HG03575 (cell line): ENCODE data around the gene ANK3.
A peak's percentile ranks its signal among the peaks of the same experiment; 100 is the strongest.

Experiments
- ATAC-seq: cut with Tn5 transposase; IDR thresholded peaks from one replicate; pipeline ENCODE4 v1.9.1; 2021; ENCODE audit not compliant: unreplicated experiment, insufficient number of reproducible peaks, low FRiP score; ENCODE audit errors: extremely low read depth

ANK3 gene

DNA sequence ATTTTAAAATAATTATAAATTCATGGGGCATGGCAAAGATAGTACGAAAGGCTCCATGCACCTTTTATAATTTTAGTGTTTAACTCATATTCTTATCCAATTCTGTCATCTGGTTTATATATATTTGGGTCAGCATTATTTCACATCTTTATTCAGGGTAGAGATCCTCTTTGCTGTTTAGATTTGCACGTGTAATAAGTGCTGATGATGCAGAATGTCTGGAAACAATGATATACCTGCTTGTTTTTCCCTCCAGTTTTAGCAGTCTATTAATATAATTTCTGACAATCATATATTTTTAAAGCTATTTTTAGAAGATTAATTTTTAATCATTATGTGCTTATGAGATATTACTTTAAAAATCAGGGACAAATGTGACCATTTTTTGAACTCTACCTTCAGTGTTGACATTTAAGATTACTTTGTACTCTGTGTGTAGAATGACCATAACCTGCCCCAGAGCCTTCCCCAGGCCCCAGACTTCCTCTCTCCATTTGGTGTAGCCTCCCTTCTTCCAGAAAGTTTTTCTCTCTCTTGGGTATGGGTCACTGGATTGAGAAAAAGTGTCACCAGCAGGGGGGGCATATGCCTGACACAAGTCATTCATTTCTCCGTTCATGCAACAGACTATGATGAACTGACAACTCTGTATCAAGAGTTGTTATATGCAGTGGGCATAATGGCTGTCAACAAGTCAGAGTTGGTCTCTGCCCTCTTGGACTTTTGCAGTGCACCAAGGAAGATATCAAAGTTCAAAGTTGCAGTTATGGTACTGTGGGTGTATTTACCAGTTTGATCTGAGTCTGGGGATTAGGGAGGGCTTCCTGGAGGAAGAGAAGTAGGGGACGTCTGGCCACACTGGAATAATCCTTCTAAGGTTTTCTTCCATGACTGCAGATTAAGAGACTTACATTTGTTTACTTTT is 290.7 kb downstream of the ANK3 start:
- ATAC-seq = no peak

DNA sequence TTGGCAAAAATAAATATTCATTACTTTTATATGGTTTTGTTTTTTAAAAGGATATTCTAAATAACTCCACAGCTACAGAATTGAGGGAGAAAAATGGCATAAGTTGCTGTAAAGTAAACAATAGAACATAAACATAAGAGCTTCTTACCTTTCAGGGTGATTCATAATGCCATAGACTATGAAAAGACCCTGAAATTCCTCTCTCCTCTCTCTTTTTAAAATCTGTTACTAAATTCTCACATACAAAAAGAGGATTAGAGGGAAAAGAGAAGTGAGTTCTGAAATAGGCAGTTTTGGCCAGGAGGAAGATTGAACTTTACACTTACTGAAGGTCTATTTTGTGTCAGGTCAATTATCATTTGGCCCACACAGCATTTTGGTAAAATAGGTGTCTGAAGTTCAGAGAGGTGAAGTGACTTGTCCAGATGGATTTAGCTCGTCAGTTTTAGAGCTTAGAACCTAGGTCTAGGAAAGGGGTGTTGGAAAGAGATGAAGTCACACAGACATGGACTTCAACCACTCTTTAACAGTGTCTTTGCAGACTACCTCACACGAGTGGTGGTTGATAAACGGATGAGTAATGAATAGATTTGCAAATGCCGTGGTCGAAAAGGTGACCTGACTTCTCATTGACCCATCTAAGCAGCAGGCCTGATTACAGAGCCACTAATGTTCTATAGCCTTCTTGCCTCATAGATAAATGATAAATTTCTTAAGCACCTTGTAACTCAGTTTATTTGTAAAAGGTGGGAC is 292.7 kb downstream of the ANK3 start:
- no peak for ATAC-seq

DNA sequence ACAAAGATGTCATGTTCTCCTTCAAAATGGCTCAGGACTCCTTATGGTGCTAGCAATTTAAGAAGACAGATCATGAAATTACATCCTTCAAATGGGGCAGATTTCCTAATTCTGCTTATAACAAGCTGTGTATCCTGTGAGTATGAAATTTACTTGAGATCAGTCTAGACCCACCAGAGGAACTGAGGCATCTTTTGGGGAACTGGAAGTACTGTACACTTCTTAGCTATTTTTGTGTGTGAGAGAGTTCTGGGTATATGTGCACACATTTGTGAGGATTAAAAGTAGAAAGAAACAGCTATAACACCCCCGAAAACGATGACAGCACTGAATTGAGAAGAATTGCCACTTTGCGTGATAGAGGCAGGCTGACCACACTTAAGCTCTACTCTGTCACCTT is 296.4 kb downstream of the ANK3 start:
- ATAC-seq = peak; percentile 80

DNA sequence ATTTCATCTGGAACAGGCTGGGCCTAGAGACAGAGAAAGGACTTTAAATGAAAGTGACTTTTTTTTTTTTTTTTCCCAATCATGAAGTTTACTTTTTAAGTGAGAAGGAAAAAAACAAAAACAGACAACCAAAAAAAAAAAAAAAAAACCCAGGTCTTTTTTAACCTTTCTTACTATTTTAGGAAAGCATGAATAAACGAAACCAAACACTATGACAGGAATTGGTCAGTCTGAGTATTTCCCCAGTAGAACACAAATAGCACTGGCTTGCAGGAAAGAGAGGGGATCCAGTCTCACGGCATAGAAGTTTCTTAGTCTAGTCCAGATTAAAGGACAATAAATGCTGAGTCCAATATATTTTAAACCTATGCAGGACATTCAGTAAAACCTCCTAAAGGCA is 302.8 kb downstream of the ANK3 start:
- peak; percentile 79 for ATAC-seq

DNA sequence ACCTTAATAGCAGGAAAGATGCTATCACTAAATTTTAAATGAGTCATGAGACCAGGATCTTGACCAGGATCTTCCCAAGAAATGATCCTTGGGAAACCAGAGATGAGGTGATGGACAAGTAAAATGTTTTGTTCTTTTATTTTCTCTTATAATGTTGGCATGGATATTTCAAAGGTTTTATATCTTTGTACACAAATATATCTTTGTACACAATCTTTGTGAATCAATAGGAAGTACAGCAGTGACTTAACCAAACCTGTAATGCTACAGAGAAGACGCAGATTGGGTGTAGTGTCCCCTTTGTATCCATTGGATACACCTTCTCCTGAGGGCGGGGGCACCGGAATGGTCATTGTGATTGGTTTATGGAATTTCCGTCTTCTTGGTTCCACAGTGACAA is 303.3 kb downstream of the ANK3 start:
- ATAC-seq = no peak

DNA sequence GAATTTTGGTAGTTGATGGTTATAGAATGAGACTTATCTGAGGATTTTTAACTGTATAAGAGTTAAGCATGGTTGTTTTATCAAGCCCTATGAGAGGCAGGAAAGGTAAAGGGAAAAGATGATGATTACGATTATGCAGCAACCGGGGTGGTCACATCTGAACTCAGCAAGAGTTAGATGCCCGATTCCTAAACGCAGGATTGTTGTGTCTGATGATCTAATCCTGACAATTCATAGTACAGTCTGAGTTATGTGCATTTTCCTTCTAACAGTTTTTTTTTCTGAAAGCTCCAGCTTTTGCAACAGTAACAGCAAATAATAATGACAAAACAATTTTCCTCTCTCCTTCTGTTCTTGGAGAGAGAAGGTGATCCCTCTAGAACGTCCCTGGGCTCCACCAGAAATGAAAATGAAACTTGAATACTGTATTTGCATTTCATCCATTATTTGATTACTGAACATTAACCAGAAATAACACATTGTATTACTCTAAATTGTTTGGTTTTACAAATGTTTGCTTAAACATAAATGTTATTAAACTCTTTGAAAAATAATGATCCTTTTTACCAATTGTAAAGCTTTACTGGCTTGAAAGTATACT is 306.8 kb downstream of the ANK3 start:
- no peak for ATAC-seq

DNA sequence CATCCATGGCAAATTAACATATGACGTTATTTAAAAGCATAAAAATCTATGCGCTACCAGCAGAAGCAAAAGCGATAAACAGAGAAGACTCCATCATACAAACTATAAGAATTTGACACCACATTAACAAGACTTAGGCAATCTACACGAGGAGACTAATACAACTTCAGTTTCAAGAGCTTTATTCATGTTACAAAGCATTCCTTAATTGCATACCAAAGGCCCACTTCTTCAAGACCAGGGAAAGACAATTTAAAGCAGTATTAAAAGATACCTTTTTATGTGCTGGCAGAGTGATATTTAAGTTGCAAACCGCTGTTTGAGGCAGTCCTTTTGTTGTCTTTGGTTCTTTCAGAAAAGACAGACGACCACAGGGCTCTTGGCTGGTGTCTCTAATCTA is 307.3 kb downstream of the ANK3 start:
- ATAC-seq = no peak

DNA sequence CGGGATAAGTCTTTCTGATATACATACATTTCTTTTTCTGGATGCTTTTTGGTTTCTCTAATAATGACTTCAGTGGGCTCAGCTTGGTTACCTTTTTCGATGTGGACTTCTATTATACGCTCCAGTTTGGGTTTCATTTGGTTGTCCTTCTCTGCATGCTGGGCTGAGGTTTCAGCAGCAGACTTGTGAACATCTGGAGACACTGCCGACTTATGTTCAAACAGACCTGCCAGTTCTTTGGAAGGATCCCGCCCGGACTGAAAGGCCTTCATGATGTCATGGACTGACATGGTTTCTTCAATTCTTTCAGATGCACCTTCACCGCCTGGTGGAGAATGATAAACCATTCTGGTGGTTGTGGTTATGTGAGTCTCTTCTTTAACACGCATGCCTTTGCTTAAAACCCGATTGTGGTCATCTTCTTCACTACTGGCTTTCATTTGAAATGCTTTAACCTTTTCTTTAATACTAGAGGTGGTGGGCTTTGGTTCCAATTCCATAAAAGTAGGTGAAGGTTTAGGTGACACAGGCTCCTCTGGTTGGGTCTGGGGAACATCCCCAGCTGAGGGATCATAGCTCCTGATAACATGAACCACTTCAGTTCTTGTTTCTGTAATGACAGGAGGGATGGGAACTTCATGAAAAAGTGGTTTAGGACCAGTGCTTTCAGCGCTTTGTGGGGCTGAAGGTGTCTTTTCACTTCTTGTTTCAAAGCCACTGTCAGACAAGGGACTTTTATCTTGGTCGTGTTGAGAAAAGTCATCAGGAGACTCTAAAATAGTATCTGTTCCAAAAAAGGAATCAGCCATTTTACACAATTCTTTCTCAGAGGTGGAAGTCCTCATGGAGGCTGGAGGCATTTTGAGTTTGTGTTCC is 315.7 kb downstream of the ANK3 start:
- ATAC-seq = peak; percentile 87

DNA sequence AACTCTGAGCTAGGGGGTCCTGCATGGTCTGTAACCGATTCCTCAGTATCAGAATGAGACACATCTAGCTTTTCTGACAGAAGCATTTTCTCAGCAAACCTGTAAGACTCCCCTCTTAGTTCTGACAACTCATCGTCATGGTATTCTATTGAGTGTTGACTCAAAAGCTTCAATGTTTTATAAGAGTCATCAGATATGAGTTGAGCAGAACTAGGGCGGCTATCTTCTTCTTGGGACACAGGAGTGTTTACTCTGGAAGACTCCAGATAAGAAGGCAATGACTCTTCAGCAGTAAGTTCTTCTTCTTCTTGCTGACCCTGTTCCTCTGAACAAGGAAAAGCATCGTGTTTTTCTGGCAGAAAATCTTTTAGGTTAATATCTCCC is 316.3 kb downstream of the ANK3 start:
- ATAC-seq = no peak

DNA sequence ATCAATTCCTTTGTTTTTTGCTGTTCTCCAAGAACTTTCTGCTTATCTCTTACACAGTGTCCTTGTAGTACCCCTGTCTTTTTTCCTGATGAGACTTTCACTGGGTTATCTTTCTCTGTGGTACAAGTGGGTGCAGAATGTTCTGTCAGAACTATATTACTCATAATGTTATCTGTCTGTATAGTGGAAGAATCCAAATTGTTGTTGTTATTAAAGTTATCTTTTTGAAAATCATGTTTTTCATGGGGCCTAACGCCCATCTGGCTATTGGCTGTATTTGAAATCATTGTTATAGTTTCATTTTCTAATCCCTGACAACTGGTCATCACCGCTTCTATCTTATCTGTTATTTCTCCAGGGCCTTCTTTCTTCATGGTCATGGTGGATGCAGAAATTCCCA is 320.4 kb downstream of the ANK3 start:
- no peak for ATAC-seq

DNA sequence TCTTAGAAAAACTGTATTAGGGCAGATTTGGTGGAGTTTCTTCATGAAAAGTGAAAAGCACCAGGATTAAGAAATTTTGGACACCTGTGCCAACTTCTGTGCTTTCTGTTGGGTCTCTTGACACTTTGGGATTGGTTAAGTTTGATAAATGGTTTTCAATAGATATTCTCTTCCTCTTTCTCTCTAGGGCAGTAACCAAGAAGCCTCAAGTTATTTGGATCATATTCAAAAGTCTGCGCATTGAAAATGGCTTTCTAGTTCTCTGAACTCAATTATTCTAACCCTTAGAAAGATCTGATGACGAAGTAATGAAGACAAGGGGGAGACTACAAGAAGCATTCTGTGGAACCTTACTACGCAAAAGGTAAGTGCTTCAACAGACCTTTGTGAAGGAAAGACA is 339.3 kb downstream of the ANK3 start:
- no peak for ATAC-seq

DNA sequence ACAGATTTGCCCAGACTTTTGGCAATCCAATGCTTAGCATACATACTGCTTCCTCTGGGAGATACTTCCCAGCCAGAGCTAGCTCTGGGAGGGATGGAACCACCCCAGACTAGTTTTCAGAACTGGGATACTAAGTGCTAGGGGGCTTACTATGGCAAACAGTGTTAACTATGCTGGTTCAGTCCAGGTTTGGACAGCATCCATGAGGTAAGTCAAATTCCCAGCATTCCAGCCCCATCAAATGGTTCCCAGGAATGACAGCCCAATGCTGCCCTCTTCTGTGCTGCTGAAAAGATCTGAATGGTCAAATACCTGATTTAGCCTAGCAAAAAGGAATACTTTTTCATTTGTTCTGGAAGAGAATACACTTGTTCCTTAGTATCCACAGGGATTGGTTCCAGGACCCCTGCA is 341.6 kb downstream of the ANK3 start:
- ATAC-seq = no peak

DNA sequence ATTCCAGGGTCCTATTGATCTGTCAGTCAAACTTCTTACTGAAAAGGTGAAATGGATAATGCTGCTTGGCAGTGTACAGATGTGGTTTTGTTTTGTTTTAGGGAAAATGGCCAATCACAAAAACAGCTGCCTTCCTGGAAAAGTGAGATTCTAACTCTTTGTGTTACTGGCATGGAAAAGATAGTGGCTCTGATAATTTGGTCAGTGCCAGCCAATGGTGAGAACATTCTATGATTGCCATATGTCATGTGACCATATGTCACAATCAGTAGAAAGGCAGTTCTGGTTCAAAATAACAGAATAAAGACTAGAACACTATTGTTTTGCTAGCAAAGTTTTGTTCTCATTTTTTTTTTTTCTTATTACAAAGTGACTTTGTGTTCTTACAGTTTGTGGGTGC is 344.1 kb downstream of the ANK3 start:
- no peak for ATAC-seq

DNA sequence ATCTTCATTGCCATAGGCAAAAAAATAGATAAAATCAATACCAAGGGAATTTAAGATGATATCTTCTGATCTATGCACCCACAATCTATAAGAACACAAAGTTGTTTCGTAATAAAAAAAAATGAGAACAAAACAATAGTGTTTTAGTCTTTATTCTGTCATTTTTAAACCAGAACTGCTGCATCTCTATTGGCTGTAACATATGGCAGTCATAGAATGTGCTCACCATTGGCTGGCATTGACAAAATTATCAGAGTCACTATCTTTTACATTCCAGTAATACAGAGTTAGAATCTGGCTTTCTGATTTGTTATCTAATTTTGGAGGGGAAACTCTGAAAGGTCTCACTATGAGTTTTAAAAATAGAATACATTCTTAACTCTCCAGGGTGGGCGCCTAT is 344.7 kb downstream of the ANK3 start:
- ATAC-seq = no peak

DNA sequence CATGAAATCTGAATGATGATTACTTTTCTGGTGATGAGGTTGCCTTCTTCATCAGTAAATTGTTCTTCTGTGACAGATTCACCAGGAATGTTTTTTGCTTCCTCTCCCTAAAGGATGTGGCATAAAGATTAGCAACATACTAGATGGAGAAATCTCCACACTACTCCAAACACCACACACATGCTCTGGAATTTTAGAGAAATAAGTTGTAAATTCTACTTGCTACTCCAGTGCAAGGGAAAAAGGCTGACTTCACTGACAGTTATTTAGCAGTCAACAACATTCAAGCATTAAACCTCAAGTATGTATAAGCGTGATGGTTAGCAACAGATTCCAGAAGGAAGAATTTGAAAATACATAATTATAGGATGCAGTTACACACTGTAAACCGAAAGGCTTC is 345.4 kb downstream of the ANK3 start:
- ATAC-seq = no peak

DNA sequence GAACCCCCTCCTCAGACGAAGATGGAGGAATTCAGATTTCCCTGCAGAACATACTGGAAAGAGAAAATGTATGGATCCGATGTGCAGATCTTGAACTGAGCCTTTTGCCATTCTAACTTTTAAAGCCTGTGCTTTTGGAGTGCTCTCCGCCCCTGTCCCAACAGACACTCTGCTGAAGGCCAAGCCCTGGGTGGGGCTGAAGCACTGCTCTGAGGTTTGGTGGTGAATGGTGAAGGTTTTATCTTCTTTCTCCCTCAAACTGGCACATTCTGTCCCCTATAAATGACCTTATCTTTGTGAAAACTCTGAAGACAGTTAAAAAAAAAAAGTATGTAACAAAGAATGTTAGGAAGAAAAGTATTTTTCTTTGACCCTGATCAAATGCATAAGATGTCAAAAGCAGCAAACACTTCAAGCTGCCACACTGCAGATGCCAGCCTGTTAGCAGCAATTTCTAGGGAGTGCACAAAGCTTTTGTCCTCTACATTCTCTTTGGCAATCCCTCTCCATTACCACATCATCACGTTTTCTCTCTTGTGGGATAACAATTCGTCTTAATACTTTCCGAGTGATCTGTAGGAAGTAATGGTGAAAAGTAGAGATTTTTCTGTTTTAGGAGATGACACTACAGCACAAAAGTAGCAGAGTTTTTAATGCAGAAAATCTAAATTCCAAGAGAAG is 346.0 kb downstream of the ANK3 start:
- no peak for ATAC-seq

DNA sequence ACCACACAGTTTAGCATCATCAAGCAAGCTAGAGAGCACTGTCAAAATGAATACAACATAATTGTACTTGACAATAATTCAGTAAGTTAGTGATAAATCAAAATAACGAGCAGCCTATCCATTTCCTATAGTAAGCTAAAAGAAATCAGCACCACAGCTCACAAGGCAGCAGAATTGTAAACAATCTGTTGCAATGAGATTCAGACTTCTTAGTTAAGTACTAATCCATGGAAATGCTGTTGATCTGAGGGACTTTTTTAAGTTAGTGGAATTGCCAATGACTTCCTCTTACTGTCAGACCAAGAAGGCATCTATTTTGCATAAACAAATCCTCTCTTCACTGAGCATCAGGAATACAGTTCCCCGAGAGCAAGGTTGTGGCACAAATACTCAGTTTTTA is 346.8 kb downstream of the ANK3 start:
- ATAC-seq = no peak

DNA sequence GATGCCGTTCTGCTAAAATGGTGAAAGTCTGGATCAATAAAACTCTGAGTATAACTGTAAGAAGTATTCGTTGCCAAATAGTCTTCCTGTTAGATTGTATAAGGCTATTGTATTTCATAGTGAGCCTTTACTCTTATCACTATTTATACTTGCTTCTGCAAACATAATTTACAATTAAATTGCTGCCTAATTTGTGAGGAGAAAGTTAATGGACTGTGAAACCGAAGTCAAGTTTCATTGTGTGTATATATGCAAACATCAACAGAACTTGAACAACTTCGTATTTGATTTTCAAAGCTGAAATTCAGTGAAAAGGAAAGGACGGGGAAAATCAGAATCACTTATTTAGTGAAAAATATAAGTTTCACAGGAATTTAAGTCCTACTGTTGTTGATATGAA is 347.4 kb downstream of the ANK3 start:
- no peak for ATAC-seq
